ENCODE results near the gene NTM.

NTM gene

GRCh38 chr11:132035228-132035627, 664.8 kb downstream of the NTM start:
- H3K27ac ChIP-seq (replicated peaks): no peak overlapping the region
- no peaks in the 10 kb centered on the region for H3K27me3 ChIP-seq (ENCODE audit: insufficient read depth, poor library complexity, severe bottlenecking)
- no peak for TF ChIP-seq POLR2AphosphoS5 (IDR thresholded peaks at IDR 0.05; ENCODE audit: low read depth)
- no peak for DNase-seq (ENCODE audit: low read depth in 1 of 2, low spot score in 1 of 2)
- no peak overlapping the region for H3K4me3 ChIP-seq (replicated peaks; ENCODE audit: insufficient read depth, low read length)

- DNase-seq (ENCODE audit: low read depth in 1 of 2, low spot score in 1 of 2): no peak
- Histone ChIP-seq H3K27ac (replicated peaks) (no peak overlapping the region), H3K4me3 (replicated peaks; ENCODE audit: insufficient read depth, low read length) (no peak overlapping the region), H3K27me3 (ENCODE audit: insufficient read depth, poor library complexity, severe bottlenecking) (no peaks in the 10 kb centered on the region)
- TF ChIP-seq CTCF (IDR thresholded peaks at IDR 0.05; ENCODE audit: insufficient read depth, low read length): no peak
- no peak for TF ChIP-seq GABPA (IDR thresholded peaks at IDR 0.05; ENCODE audit: low read depth)
These were observed 665.4 kb downstream of the NTM start for GRCh38 chr11:132035766-132036165.

- H3K27ac ChIP-seq (replicated peaks): no peak overlapping the region
- H3K4me3 ChIP-seq (replicated peaks; ENCODE audit: insufficient read depth, low read length): no peak overlapping the region
- TF ChIP-seq POLR2AphosphoS5 (IDR thresholded peaks at IDR 0.05; ENCODE audit: low read depth): no peak
- TF ChIP-seq REST (IDR thresholded peaks at IDR 0.05; ENCODE audit: insufficient replicate concordance, low read depth): no peak
- TF ChIP-seq CTCF (IDR thresholded peaks at IDR 0.05; ENCODE audit: insufficient read depth, low read length): no peak
- no peak for TF ChIP-seq GABPA (IDR thresholded peaks at IDR 0.05; ENCODE audit: low read depth)
- no peak for TF ChIP-seq SPI1 (IDR thresholded peaks at IDR 0.05; ENCODE audit: borderline replicate concordance, low read depth)
- H3K27me3 ChIP-seq (ENCODE audit: insufficient read depth, poor library complexity, severe bottlenecking): no peaks in the 10 kb centered on the region
- no peak for DNase-seq (ENCODE audit: low read depth in 1 of 2, low spot score in 1 of 2)
These were observed 665.8 kb downstream of the NTM start for GRCh38 chr11:132036220-132036619.

- DNase-seq (ENCODE audit: low read depth in 1 of 2, low spot score in 1 of 2): no peak
- H3K27ac ChIP-seq (replicated peaks): no peak overlapping the region
These were observed 666.5 kb downstream of the NTM start for GRCh38 chr11:132036746-132037466.

More at GRCh38 chr11:132036746-132037466, 666.5 kb downstream of the NTM start:
- H3K4me3 ChIP-seq (replicated peaks; ENCODE audit: insufficient read depth, low read length): no peak overlapping the region
- no peaks in the 10 kb centered on the region for H3K27me3 ChIP-seq (ENCODE audit: insufficient read depth, poor library complexity, severe bottlenecking)
- TF ChIP-seq CTCF (IDR thresholded peaks at IDR 0.05; ENCODE audit: insufficient read depth, low read length) (no peak), SPI1 (IDR thresholded peaks at IDR 0.05; ENCODE audit: borderline replicate concordance, low read depth) (no peak), GABPA (IDR thresholded peaks at IDR 0.05; ENCODE audit: low read depth) (no peak)
